Right hindlimb (tissue), 1 donor: ENCODE measurements around the gene AR.

Experiments used
- DNase-seq: peaks from one replicate; pipeline ENCODE4 v3.0.0-alpha.2; 2018

AR gene

GRCh38 chrX:67543818-67544217 lies at the start of gene AR:
TSS of gene AR (plus strand) at chrX:67544021. CDS start at chrX:67545147, 1,126 bp downstream.
- peak; percentile 84 for DNase-seq

- no peak for DNase-seq
Measured at GRCh38 chrX:67500617-67501016, 43.2 kb upstream of the AR start.

GRCh38 chrX:67503004-67503403 lies 40.8 kb upstream of the AR start:
- no peak for DNase-seq

- no peak for DNase-seq
Measured at GRCh38 chrX:67503453-67503852, 40.4 kb upstream of the AR start.

GRCh38 chrX:67520671-67521070 lies 23.1 kb upstream of the AR start:
- DNase-seq = no peak

GRCh38 chrX:67523002-67523681 lies 20.7 kb upstream of the AR start:
- no peak for DNase-seq

- DNase-seq = no peak
Measured at GRCh38 chrX:67523932-67524331, 19.9 kb upstream of the AR start.

- no peak for DNase-seq
Measured at GRCh38 chrX:67524428-67524827, 19.4 kb upstream of the AR start.

- no peak for DNase-seq
Measured at GRCh38 chrX:67524950-67525691, 18.7 kb upstream of the AR start.

- no peak for DNase-seq
Measured at GRCh38 chrX:67536564-67536963, 7.3 kb upstream of the AR start.

- DNase-seq = no peak
Measured at GRCh38 chrX:67538383-67538782, 5.4 kb upstream of the AR start.

GRCh38 chrX:67544281-67545035 lies 637 bp downstream of the AR start:
- DNase-seq = peak; percentile 46

- DNase-seq = peak; percentile 26
Measured at GRCh38 chrX:67545036-67545821, 1.4 kb downstream of the AR start.

- peak; percentile 49 for DNase-seq
Measured at GRCh38 chrX:67545893-67546495, 2.2 kb downstream of the AR start.

GRCh38 chrX:67546496-67547423 lies 2.9 kb downstream of the AR start:
- no peak for DNase-seq

GRCh38 chrX:67555578-67556203 lies 11.9 kb downstream of the AR start:
- DNase-seq = no peak

GRCh38 chrX:67558267-67558666 lies 14.4 kb downstream of the AR start:
- no peak for DNase-seq

- DNase-seq = peak; percentile 29
Measured at GRCh38 chrX:67563469-67564448, 19.9 kb downstream of the AR start.

GRCh38 chrX:67564475-67564874 lies 20.7 kb downstream of the AR start:
- no peak for DNase-seq

GRCh38 chrX:67568769-67569168 lies 24.9 kb downstream of the AR start:
- DNase-seq = no peak
